SU-DHL-6 (cell line): ENCODE results near the gene UBA5.

Source experiments
- H2AFZ ChIP-seq: fragments of 200-600 bp; sonication (generic); 2 replicates; pipeline ENCODE4 v1.6.1; 2014; ENCODE audit warnings: low read depth, mild to moderate bottlenecking, moderate library complexity, mixed read lengths, antibody characterized with exemption, low read length; ENCODE audit not compliant: severe bottlenecking
- H3F3A ChIP-seq: fragments of 200-600 bp; shearing (Covaris generic); 2 replicates; pipeline ENCODE4 v1.6.0; 2016; ENCODE audit warnings: antibody characterized with exemption, mild to moderate bottlenecking; ENCODE audit not compliant: insufficient read depth
- H3K27ac ChIP-seq: fragments of 200-600 bp; sonication (generic); 2 replicates; pipeline ENCODE4 v1.5.1; 2016; ENCODE audit warnings: low read depth, mild to moderate bottlenecking, low read length, moderate library complexity, mixed read lengths
- H3K27me3 ChIP-seq: fragments of 200-600 bp; sonication (generic), shearing (Covaris generic); 2 replicates; pipeline ENCODE4 v1.6.0; 2014; ENCODE audit warnings: mild to moderate bottlenecking, low read length
- H3K36me3 ChIP-seq: fragments of 200-600 bp; sonication (generic); 2 replicates; pipeline ENCODE4 v1.6.1; 2014; ENCODE audit warnings: mild to moderate bottlenecking, low read length, mixed read lengths
- H3K4me2 ChIP-seq: fragments of 300-600, 200-600 bp; shearing (Covaris generic), sonication (generic); 2 replicates; pipeline ENCODE4 v1.6.0; 2014; ENCODE audit warnings: low read length, low read depth, mild to moderate bottlenecking; ENCODE audit not compliant: poor library complexity, severe bottlenecking
- H3K4me3 ChIP-seq: fragments of 200-600 bp; sonication (generic); 2 replicates; pipeline ENCODE4 v1.5.1; 2014; ENCODE audit warnings: antibody characterized with exemption, low read length, mild to moderate bottlenecking, mixed read lengths; ENCODE audit not compliant: insufficient read depth, poor library complexity, severe bottlenecking
- H3K79me2 ChIP-seq: fragments of 200-600 bp; sonication (generic); 2 replicates; pipeline ENCODE4 v1.6.1; 2014; ENCODE audit warnings: mild to moderate bottlenecking, low read length, moderate library complexity; ENCODE audit not compliant: insufficient read depth
- H3K9ac ChIP-seq: fragments of 200-600 bp; sonication (generic); 2 replicates; pipeline ENCODE4 v1.7.0; 2014; ENCODE audit warnings: mild to moderate bottlenecking, low read length
- H3K9me2 ChIP-seq: fragments of 200-600 bp; sonication (generic); replicated peaks from 2 replicates; pipeline ENCODE4 v1.6.1; 2014; ENCODE audit warnings: low read length; ENCODE audit not compliant: insufficient read depth
- H3K9me3 ChIP-seq: fragments of 200-600 bp; sonication (generic); 2 replicates; pipeline ENCODE4 v1.6.1; 2014; ENCODE audit warnings: low read length, mixed read lengths; ENCODE audit not compliant: insufficient read depth
- H4K20me1 ChIP-seq: fragments of 200-600 bp; sonication (generic); 2 replicates; pipeline ENCODE4 v1.6.1; 2014; ENCODE audit warnings: low read depth, mild to moderate bottlenecking, antibody characterized with exemption, low read length, moderate library complexity, mixed read lengths
- CTCF ChIP-seq: fragments of 200-600 bp; sonication (generic); IDR thresholded peaks from one replicate; pipeline ENCODE4 v1.5.1; 2017; ENCODE audit warnings: antibody characterized with exemption, mild to moderate bottlenecking, low read length, moderate library complexity; ENCODE audit not compliant: insufficient read depth, poor library complexity, severe bottlenecking
- EZH2phosphoT487 ChIP-seq: fragments of 200-600 bp; sonication (generic), shearing (Covaris generic); conservative IDR thresholded peaks from 2 replicates; pipeline ENCODE4 v1.6.1; 2018; ENCODE audit warnings: mild to moderate bottlenecking, antibody characterized with exemption, low read length, moderate library complexity, mixed read lengths

Gene UBA5

GRCh38 chr3:132643366-132643765, 16.8 kb upstream of the UBA5 start:
- TF ChIP-seq EZH2phosphoT487 = no peak
- TF ChIP-seq CTCF = no peak
- H3K9ac ChIP-seq = no peak overlapping the region

GRCh38 chr3:132645058-132645457, 15.1 kb upstream of the UBA5 start:
- TF ChIP-seq CTCF (no peak), EZH2phosphoT487 (no peak)

More at GRCh38 chr3:132643366-132643765, 16.8 kb upstream of the UBA5 start:
- no peaks in the 10 kb centered on the region for H4K20me1 ChIP-seq
- H3K9me3 ChIP-seq = no peaks in the 10 kb centered on the region
- no peak overlapping the region for H3K4me2 ChIP-seq
- H3K27me3 ChIP-seq = no peaks in the 10 kb centered on the region
- no peak overlapping the region for H3K4me3 ChIP-seq
- H3K27ac ChIP-seq = no peak overlapping the region
- H3K36me3 ChIP-seq = no peaks in the 10 kb centered on the region
- H3F3A ChIP-seq = 0 out of 2 replicates have a peak, but pooled peaks cover 4% of the 10 kb centered on the region
- H2AFZ ChIP-seq = no peak overlapping the region
- H3K9me2 ChIP-seq = no peaks in the 10 kb centered on the region
- H3K79me2 ChIP-seq = no peaks in the 10 kb centered on the region

GRCh38 chr3:132650153-132650552, 10.0 kb upstream of the UBA5 start:
- Histone ChIP-seq H3K27ac (no peak overlapping the region), H3K4me2 (no peak overlapping the region), H3K9me3 (no peaks in the 10 kb centered on the region), H3K4me3 (no peak overlapping the region), H3K36me3 (no peaks in the 10 kb centered on the region), H3K27me3 (no peaks in the 10 kb centered on the region), H3K79me2 (no peaks in the 10 kb centered on the region), H3K9ac (no peak overlapping the region), H3K9me2 (no peaks in the 10 kb centered on the region), H4K20me1 (no peaks in the 10 kb centered on the region), H2AFZ (no peak overlapping the region), H3F3A (no peaks in the 10 kb centered on the region)
- TF ChIP-seq EZH2phosphoT487 (no peak), CTCF (no peak)

More at GRCh38 chr3:132645058-132645457, 15.1 kb upstream of the UBA5 start:
- no peaks in the 10 kb centered on the region for H3K27me3 ChIP-seq
- no peaks in the 10 kb centered on the region for H3K36me3 ChIP-seq
- H3F3A ChIP-seq = 0 out of 2 replicates have a peak, but pooled peaks cover 4% of the 10 kb centered on the region
- no peak overlapping the region for H3K9ac ChIP-seq
- H3K79me2 ChIP-seq = no peaks in the 10 kb centered on the region
- no peak overlapping the region for H3K4me3 ChIP-seq
- H3K27ac ChIP-seq = no peak overlapping the region
- H3K9me3 ChIP-seq = no peaks in the 10 kb centered on the region
- no peak overlapping the region for H3K4me2 ChIP-seq
- no peak overlapping the region for H2AFZ ChIP-seq
- no peaks in the 10 kb centered on the region for H4K20me1 ChIP-seq
- H3K9me2 ChIP-seq = no peaks in the 10 kb centered on the region
